ENCODE measurements around the gene CREBBP.
"Not testable (repeated sequence)": the region's sequence is repeated elsewhere in the genome, so short reads cannot be mapped to it uniquely, and the experiment has no call there.

The CREBBP gene

GRCh38 chr16:3731126-3731935 lies 149.2 kb downstream of the CREBBP start:
- no peak for DNase-seq

- DNase-seq, result no peak
Observed at GRCh38 chr16:3730161-3731125, 150.1 kb downstream of the CREBBP start.

GRCh38 chr16:3729161-3730112 lies 151.1 kb downstream of the CREBBP start:
- no peak for DNase-seq

GRCh38 chr16:3728424-3729160 lies 151.9 kb downstream of the CREBBP start:
- no peak for DNase-seq

- no peak for DNase-seq
Observed at GRCh38 chr16:3727806-3728381, 152.6 kb downstream of the CREBBP start.

- DNase-seq, result no peak
Observed at GRCh38 chr16:3726021-3726687, 154.4 kb downstream of the CREBBP start.

- no peak for DNase-seq
Observed at GRCh38 chr16:3725276-3725675, 155.2 kb downstream of the CREBBP start.

- no peak for DNase-seq
Observed at GRCh38 chr16:3722508-3722907, 158.0 kb downstream of the CREBBP start.

- no peak for DNase-seq
Observed at GRCh38 chr16:3720418-3720817, 160.1 kb downstream of the CREBBP start.

- DNase-seq, result no peak
Observed at GRCh38 chr16:3718628-3719027, 161.9 kb downstream of the CREBBP start.

- no peak for DNase-seq
Observed at GRCh38 chr16:3718019-3718391, 162.5 kb downstream of the CREBBP start.

GRCh38 chr16:3717235-3718018 lies 163.1 kb downstream of the CREBBP start, which contains the start of gene TRAP1:
TRAP1 (minus strand) TSS chr16:3717524; CDS start chr16:3717508, 16 bp downstream.
- DNase-seq, result peak; percentile 88

- DNase-seq, result no peak
Observed at GRCh38 chr16:3716831-3717234, 163.7 kb downstream of the CREBBP start.

- no peak for DNase-seq
Observed at GRCh38 chr16:3715430-3715829, 165.1 kb downstream of the CREBBP start.

GRCh38 chr16:3714378-3714777 lies 166.1 kb downstream of the CREBBP start:
- DNase-seq, result not testable (repeated sequence)

- no peak for DNase-seq
Observed at GRCh38 chr16:3713587-3714242, 166.8 kb downstream of the CREBBP start.

GRCh38 chr16:3712861-3713372 lies 167.6 kb downstream of the CREBBP start:
- DNase-seq, result no peak

GRCh38 chr16:3706253-3707012 lies 174.1 kb downstream of the CREBBP start:
- DNase-seq, result no peak

All from activated CD4-positive, alpha-beta T cell treated with anti-CD3 and anti-CD28 coated beads for 1 hour (primary cell).